Fibroblast of the conjunctiva (primary cell): ENCODE results near the gene RAB11FIP5.

Experiments used
- DNase-seq: peaks from one replicate; pipeline ENCODE4 v3.0.0-alpha.2; 2010; ENCODE audit warnings: low read depth

The RAB11FIP5 gene

GRCh38 chr2:73034661-73035375, 77.9 kb downstream of the RAB11FIP5 start:
- DNase-seq, result no peak

GRCh38 chr2:73033766-73034381, 78.9 kb downstream of the RAB11FIP5 start:
- DNase-seq, result no peak

GRCh38 chr2:73033142-73033765, 79.5 kb downstream of the RAB11FIP5 start:
- no peak for DNase-seq

DNA sequence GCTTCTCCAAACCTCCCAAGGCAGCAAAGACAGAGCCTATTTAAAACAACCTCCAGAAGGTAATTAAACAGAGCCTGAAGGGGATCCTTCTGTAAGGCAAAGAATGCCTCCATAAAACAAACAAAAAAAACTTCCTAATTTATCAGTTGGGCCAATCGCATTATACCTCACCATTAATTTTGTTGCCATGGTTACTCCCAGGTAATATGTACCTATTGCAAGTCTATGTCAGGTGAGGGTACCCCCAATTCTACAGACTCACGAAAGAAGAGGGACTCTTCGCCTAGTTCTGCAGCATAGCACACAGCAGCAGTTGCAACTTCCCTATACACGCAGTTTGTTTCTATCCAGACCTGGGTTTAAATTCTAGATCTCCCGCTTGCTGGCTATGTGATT, 80.0 kb downstream of the RAB11FIP5 start:
- DNase-seq, result no peak

DNA sequence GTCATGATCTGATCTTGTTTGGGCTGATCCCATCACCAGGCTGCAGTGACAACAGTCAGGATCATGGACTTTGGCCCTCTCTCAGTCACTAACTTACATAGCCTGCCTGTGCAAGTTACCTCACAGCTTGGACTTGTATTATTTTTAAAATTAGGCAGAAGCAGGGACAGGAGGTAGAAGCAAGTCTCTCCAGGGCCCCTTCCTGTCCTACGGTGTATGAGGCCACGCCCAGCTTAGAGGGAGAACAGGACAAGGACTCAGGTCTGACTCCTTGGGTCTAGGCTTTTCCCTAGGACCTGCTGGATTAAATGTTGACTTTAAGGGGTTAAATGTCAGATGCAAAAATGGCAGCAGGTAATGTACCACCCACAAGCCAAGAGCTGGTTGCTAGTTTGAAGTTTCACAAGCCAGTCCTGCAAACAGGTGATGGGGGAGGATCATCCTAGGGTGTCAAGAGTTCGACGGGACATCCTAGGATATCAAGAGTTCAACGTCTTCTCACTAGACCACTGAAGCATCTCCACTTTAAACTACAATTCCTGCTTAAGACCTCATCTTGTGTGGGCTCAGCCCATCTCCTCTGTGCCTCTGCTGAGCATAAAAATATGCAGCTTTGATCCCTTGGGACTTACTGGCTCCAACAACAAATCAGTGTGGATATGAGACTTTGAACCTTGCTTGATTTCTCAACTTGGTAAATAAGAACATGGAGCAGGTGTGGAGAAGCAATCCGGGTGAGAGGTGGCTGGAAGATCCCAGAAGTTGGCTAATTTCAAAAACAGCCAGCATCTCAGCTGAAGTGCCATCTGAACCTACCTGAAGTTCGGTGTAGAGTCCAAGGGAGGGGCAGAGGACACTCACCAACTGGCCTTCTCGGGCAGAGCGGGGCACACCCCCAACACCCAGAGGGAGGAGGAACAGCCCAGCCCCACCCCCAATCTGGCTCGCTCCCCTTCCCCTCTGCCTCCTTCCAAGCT, 80.7 kb downstream of the RAB11FIP5 start:
- DNase-seq, result no peak

DNA sequence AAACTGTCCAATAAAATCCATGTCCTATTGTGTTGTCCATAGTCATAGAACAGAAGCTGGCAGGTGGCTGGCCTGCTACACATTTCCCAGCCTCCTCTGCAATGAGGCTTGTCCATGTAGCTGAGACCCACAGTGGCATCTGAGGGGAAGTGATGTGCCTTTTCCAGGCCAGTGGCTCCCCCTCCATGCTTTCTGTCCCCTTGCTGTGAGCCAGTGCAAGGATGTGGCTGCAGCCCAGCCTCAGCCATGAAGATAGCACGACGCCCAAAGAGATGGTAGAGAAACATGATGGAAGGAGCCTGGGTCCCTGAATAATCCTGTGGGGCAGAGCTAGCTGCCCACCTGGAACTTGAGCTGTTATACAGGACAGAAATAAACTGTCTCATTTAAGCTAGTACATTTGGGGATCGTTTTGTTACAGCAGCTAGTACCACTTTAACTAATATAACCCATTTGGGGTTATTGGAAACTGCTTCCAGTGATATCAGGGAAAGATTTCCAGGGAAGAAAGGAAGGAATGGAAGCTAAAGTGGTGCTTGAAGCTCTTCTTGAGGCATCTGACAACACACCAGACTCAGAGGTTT, 81.6 kb downstream of the RAB11FIP5 start:
- no peak for DNase-seq

GRCh38 chr2:73028841-73029240, 83.9 kb downstream of the RAB11FIP5 start:
- no peak for DNase-seq

GRCh38 chr2:73027340-73027739, 85.4 kb downstream of the RAB11FIP5 start:
- DNase-seq, result no peak

GRCh38 chr2:73023497-73023896, 89.3 kb downstream of the RAB11FIP5 start:
- DNase-seq, result no peak
